ENCODE results near the gene HTR3D.
"Not testable (repeated sequence)": the region's sequence is repeated elsewhere in the genome, so short reads cannot be mapped to it uniquely, and the experiment has no call there.

The HTR3D gene

DNA sequence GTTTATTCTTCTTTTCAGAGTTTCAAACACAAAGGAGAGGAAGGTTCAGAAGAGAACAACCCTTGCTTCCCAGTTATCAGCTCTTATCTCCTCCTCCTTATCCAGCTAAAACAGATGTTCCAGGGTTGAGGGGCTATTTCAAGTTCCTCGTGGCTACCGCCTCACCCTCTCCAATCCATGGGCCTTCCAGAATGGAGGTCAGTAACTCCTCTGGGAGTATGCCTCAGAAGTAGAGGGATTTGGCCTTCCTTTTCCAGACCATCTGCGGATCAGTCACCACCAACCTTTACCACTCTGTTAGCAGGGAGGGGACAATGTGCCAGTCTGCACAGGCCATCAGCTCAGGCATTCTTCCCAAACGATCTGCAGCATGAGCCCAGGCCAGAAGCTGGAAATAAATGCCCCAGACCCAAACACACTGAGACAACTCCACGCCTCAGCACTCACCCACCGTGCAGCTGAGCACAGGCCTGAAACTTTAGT, 36.1 kb downstream of the HTR3D start:
- no peak for DNase-seq (ENCODE audit: low spot score)

DNA sequence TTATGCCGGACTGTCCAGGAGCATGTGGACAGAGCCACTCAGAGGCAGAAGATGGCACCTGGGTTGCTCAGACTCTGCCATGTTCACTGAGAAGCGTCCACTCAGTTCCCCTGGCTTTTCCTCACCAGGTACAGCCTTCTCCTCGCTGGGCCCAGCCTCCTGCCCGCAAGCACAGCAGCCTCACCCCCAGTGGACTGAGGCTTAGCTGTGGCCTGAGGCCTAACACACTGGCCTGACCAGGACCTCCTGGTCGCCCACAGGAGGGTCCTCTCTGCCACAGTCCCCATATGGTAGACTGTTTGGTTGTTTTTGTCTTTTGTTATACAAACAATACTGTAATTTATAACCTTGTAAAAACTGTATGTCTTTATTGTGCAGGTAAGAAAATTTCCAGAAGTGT, 36.8 kb downstream of the HTR3D start:
- DNase-seq (ENCODE audit: low spot score), result no peak

DNA sequence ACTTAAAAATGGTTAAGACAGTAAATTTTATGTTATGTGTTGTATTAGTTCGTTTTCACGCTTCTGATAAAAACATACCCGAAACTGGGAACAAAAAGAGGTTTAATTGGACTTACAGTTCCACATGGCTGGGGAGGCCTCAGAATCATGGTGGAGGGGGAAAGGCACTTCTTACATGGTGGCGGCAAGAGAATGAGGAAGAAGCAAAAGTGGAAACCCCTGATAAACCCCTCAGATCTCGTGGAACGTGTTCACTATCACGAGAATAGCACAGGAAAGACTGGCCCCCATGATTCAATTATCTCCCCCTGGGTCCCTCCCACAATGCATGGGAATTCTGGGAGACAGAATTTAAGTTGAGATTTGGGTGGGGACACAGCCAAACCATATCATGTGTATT, 39.6 kb downstream of the HTR3D start:
- DNase-seq (ENCODE audit: low spot score), result not testable (repeated sequence)

DNA sequence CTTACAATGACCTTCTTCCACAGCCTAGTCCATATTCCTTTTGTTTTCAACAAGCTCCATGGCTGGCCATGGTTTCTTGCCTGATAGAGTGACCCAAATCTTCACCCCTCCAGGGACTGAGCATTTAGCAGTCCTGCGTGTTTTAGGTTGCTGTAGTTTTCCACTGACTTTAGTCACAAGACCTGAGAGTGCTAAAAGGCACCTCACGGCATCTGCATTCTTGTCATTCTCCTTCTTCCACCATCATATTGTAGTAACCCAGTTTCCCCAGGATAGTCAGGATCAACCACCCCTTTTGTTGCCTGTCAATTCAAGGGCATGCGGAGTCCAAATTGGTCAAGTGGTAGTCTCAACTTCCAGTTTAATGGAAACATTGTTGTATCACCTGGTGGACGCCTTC, 42.1 kb downstream of the HTR3D start:
- DNase-seq (ENCODE audit: low spot score), result no peak

- no peak for DNase-seq (ENCODE audit: low spot score)
These were observed 44.4 kb downstream of the HTR3D start for GRCh38 chr3:184075901-184076300.

- DNase-seq (ENCODE audit: low spot score), result no peak
These were observed 46.3 kb downstream of the HTR3D start for GRCh38 chr3:184077881-184078280.

GRCh38 chr3:184078851-184079250, 47.3 kb downstream of the HTR3D start:
- DNase-seq (ENCODE audit: low spot score), result no peak

DNA sequence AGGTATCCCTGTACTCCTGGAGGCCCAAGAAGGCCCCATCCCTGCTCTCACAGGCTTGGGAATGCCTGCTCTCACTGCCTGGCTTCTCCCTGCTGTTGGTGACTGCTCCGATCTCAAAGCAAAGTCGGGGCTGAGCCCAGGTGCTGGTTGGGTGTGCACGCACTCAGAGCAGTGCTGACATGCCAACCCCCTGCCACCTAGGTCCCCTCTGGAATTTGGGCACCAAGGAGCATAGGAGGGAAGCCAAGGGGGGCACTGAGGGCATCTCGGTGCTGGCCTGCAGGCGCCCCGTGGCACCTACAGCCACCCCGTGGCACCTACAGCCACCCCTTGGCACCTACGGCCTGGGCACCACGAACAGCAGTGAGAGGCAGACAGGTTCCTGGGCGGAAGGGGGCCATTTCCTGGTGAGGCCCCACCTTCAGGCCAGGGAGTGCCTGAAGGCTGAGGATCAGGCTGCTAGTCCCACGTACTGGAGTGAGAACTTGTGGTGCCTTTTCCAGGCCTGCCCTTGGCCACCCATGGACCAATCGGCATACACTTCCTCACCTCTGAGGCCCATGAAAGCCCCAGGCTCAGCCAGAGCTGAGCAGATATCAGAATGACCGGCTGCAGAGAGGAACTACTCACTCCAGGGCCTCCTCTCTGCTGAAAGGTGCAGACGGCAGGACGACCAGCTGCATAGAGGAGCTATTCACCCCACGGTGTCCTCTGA, 49.7 kb downstream of the HTR3D start:
- no peak for DNase-seq (ENCODE audit: low spot score)

- DNase-seq (ENCODE audit: low spot score), result no peak
These were observed 50.5 kb downstream of the HTR3D start for GRCh38 chr3:184082034-184082433.

DNA sequence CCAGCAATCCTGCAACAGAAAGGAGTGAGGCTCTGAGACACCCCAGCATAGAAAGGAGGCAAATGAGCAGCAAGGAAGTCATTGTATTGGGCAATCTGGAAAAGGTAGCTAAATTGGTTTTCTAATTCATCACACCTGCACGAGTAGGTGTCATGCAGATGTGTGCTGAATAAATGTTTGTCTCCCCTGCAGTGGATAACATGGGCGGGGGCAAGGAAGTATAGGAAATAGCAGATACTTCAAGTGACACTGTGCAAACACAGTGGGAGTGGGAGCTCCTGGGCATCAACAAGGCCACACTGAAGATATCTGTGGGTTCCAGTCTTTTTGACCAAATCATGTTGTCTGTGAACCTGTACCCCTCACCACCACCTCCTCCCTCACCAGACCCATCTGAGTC, 50.9 kb downstream of the HTR3D start:
- DNase-seq (ENCODE audit: low spot score), result no peak

- no peak for DNase-seq (ENCODE audit: low spot score)
These were observed 53.9 kb downstream of the HTR3D start for GRCh38 chr3:184085389-184085852.
